HepG2 (cell line): ENCODE data around the gene RABGAP1.

ENCODE experiments used
- ETV6 ChIP-seq: sonication (generic); formaldehyde crosslinking; conservative IDR thresholded peaks from 2 replicates; pipeline ENCODE4 v1.4.0; 2020; ENCODE audit warnings: missing genetic modification reagents
- FOXM1 ChIP-seq: sonication (generic); formaldehyde crosslinking; IDR thresholded peaks from 2 replicates; pipeline ENCODE4 v1.5.0; 2020; ENCODE audit warnings: missing genetic modification reagents
- MAZ ChIP-seq, 2 experiments: sonication (generic) in 1 of 2; formaldehyde crosslinking in 1 of 2; IDR thresholded peaks; 2 replicates each; pipeline versions ENCODE4 v1.5.0 to v1.6.1; 2012 to 2020; ENCODE audit warnings: low read depth in 2 of 2, mild to moderate bottlenecking in 2 of 2, borderline replicate concordance in 1 of 2, improper control_type of control experiment in 1 of 2, low read length in 1 of 2, missing genetic modification reagents in 1 of 2, moderate library complexity in 1 of 2
- PHF5A ChIP-seq: IDR thresholded peaks from one replicate; pipeline ENCODE4 v1.6.1; 2018; ENCODE audit warnings: low read depth, missing genetic modification reagents; ENCODE audit not compliant: unreplicated experiment
- PLRG1 ChIP-seq: fragments of 450-650 bp; conservative IDR thresholded peaks from 2 replicates; pipeline ENCODE4 v1.6.1; 2016
- RFX5 ChIP-seq: IDR thresholded peaks from 2 replicates; pipeline ENCODE4 v1.6.1; 2011; ENCODE audit warnings: low read depth, low read length, improper control_type of control experiment
- SP2 ChIP-seq: sonication (generic); formaldehyde crosslinking; IDR thresholded peaks from 2 replicates; pipeline ENCODE4 v1.5.1; 2020; ENCODE audit warnings: mild to moderate bottlenecking, missing genetic modification reagents
- SP5 ChIP-seq: IDR thresholded peaks from 2 replicates; pipeline ENCODE4 v1.6.1; 2016; ENCODE audit warnings: low read depth, borderline replicate concordance
- ZNF652 ChIP-seq: IDR thresholded peaks from 2 replicates; pipeline ENCODE4 v1.6.1; 2016; ENCODE audit warnings: low read depth, borderline replicate concordance
- TF ChIP-seq, protein P1 (sequence below): sonication (generic); formaldehyde crosslinking; IDR thresholded peaks from 2 replicates; pipeline ENCODE4 v1.5.0; 2020; ENCODE audit warnings: mild to moderate bottlenecking, missing genetic modification reagents, moderate library complexity
- TF ChIP-seq, protein P2 (sequence below): sonication (generic); formaldehyde crosslinking; IDR thresholded peaks from 2 replicates; pipeline ENCODE4 v1.4.0; 2020; ENCODE audit warnings: missing genetic modification reagents

DNA sequence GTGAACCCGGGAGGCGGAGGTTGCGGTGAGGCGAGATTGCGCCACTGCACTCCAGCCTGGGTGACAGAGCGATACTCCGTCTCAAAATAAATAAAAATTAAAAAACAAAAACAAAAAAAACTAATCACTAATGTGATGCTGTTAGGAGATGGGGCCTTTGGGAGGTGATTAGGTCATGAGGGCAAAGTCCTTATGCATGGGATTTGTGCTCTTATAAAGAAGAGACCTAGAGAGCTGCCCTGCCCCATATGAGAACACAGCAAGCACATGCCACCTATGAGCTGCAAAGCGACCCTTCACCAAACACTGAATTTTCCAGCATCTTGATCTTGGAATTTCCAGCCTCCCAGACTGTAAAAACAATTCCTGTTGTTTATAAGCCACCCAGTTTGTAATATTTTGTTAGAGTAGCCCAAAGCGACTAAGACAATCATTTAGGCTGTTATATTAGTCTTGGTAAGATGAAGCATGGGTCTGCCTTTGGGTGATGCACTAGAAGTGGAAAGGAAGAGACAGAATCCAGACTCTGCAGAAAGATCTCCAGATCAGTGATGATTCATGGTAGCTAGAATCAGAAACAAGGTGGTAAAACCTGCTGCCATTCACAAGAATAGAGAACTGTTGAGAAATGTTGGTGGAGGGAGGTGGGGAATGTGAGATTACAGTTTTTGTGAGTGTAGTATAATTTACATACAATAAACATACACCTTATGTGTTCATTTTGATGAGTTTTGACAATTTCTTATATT, 118.8 kb downstream of the RABGAP1 start:
- TF ChIP-seq, protein P1, sequence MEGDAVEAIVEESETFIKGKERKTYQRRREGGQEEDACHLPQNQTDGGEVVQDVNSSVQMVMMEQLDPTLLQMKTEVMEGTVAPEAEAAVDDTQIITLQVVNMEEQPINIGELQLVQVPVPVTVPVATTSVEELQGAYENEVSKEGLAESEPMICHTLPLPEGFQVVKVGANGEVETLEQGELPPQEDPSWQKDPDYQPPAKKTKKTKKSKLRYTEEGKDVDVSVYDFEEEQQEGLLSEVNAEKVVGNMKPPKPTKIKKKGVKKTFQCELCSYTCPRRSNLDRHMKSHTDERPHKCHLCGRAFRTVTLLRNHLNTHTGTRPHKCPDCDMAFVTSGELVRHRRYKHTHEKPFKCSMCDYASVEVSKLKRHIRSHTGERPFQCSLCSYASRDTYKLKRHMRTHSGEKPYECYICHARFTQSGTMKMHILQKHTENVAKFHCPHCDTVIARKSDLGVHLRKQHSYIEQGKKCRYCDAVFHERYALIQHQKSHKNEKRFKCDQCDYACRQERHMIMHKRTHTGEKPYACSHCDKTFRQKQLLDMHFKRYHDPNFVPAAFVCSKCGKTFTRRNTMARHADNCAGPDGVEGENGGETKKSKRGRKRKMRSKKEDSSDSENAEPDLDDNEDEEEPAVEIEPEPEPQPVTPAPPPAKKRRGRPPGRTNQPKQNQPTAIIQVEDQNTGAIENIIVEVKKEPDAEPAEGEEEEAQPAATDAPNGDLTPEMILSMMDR (CRISPR knock-in tag) = no peak
- TF ChIP-seq ETV6 (no peak), ZNF652 (CRISPR knock-in tag) (no peak), MAZ (IDR thresholded peaks at IDR 0.05; ENCODE audit: borderline replicate concordance, low read depth, low read length) (no peak), MAZ (CRISPR knock-in tag; IDR thresholded peaks at IDR 0.05; ENCODE audit: low read depth) (no peak), RFX5 (no peak), FOXM1 (no peak), SP2 (CRISPR knock-in tag) (no peak), PLRG1 (no peak), SP5 (CRISPR knock-in tag) (no peak), PHF5A (CRISPR knock-in tag) (no peak)
- TF ChIP-seq, protein P2, sequence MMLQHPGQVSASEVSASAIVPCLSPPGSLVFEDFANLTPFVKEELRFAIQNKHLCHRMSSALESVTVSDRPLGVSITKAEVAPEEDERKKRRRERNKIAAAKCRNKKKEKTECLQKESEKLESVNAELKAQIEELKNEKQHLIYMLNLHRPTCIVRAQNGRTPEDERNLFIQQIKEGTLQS = no peak
